ENCODE measurements around the gene INSYN2A. TPM values are rescaled to one million over a fixed set of nuclear protein-coding genes. Genes with fewer than 3 reads are reported as not detected.

INSYN2A gene
- total RNA-seq, 2 donors from 2014 or later: 0.09 TPM; not detected in 1

GRCh38 chr10:127194111-127194510 is 2.3 kb downstream of the INSYN2A start:
- Histone ChIP-seq H3K27ac (ENCODE audit: low read depth, low read length) (no peak overlapping the region), H3K36me3 (ENCODE audit: control insufficient read depth, insufficient read depth, low read length) (no peaks in the 10 kb centered on the region), H3K27me3 (ENCODE audit: control insufficient read depth, insufficient read depth, low read length, poor library complexity, severe bottlenecking) (peaks cover 42% of the 10 kb centered on the region), H3K4me1 (ENCODE audit: control insufficient read depth, insufficient read depth, low read length) (peaks cover 6% of the 10 kb centered on the region), H3K9ac (ENCODE audit: extremely low read depth, low read length, poor library complexity, severe bottlenecking) (no peak overlapping the region), H3K4me3 (ENCODE audit: low read length) (no peak overlapping the region), H3K9me3 (ENCODE audit: control insufficient read depth, low read length) (no peaks in the 10 kb centered on the region)
- Mint-ChIP-seq H3K36me3 (ENCODE audit: low read depth) (no peaks in the 10 kb centered on the region), H3K4me1 (peaks cover 8% of the 10 kb centered on the region), H3K27ac (no peak overlapping the region), H3K4me3 (no peak overlapping the region), H3K27me3 (ENCODE audit: insufficient read depth) (peaks cover 39% of the 10 kb centered on the region), H3K9me3 (no peaks in the 10 kb centered on the region)
- DNase-seq: no peak
- 97 to 100% methylated on average over 2 of the region's 2 CpGs for WGBS, 2 experiments (ENCODE audit: insufficient coverage in 1 of 2, insufficient read length in 1 of 2)
- TF ChIP-seq, protein P1, sequence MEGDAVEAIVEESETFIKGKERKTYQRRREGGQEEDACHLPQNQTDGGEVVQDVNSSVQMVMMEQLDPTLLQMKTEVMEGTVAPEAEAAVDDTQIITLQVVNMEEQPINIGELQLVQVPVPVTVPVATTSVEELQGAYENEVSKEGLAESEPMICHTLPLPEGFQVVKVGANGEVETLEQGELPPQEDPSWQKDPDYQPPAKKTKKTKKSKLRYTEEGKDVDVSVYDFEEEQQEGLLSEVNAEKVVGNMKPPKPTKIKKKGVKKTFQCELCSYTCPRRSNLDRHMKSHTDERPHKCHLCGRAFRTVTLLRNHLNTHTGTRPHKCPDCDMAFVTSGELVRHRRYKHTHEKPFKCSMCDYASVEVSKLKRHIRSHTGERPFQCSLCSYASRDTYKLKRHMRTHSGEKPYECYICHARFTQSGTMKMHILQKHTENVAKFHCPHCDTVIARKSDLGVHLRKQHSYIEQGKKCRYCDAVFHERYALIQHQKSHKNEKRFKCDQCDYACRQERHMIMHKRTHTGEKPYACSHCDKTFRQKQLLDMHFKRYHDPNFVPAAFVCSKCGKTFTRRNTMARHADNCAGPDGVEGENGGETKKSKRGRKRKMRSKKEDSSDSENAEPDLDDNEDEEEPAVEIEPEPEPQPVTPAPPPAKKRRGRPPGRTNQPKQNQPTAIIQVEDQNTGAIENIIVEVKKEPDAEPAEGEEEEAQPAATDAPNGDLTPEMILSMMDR (conservative IDR thresholded peaks at IDR 0.05): no peak

GRCh38 chr10:127193125-127193524 is 3.3 kb downstream of the INSYN2A start:
- H3K4me3 ChIP-seq (ENCODE audit: low read length): no peak overlapping the region
- peaks cover 42% of the 10 kb centered on the region for H3K27me3 ChIP-seq (ENCODE audit: control insufficient read depth, insufficient read depth, low read length, poor library complexity, severe bottlenecking)
- H3K4me1 ChIP-seq (ENCODE audit: control insufficient read depth, insufficient read depth, low read length): peaks cover 6% of the 10 kb centered on the region
- H3K9me3 ChIP-seq (ENCODE audit: control insufficient read depth, low read length): no peaks in the 10 kb centered on the region
- 82 to 92% methylated on average over 4 to 7 of the region's 7 CpGs for WGBS, 2 experiments (ENCODE audit: insufficient coverage in 1 of 2, insufficient read length in 1 of 2)
- no peak overlapping the region for H3K27ac ChIP-seq (ENCODE audit: low read depth, low read length)
- no peak overlapping the region for H3K4me3 Mint-ChIP-seq
- TF ChIP-seq, protein P1 (conservative IDR thresholded peaks at IDR 0.05): no peak
- DNase-seq: no peak
- H3K9me3 Mint-ChIP-seq: no peaks in the 10 kb centered on the region
- H3K36me3 Mint-ChIP-seq (ENCODE audit: low read depth): no peaks in the 10 kb centered on the region
- H3K27me3 Mint-ChIP-seq (ENCODE audit: insufficient read depth): peaks cover 37% of the 10 kb centered on the region
- H3K27ac Mint-ChIP-seq: no peak overlapping the region
- H3K9ac ChIP-seq (ENCODE audit: extremely low read depth, low read length, poor library complexity, severe bottlenecking): no peak overlapping the region
- peaks cover 8% of the 10 kb centered on the region for H3K4me1 Mint-ChIP-seq
- H3K36me3 ChIP-seq (ENCODE audit: control insufficient read depth, insufficient read depth, low read length): no peaks in the 10 kb centered on the region

GRCh38 chr10:127190427-127190826 is 6.0 kb downstream of the INSYN2A start:
- H3K4me3 Mint-ChIP-seq: no peak overlapping the region
- H3K36me3 Mint-ChIP-seq (ENCODE audit: low read depth): peaks cover 3% of the 10 kb centered on the region
- peaks cover 28% of the 10 kb centered on the region for H3K27me3 Mint-ChIP-seq (ENCODE audit: insufficient read depth)
- Histone ChIP-seq H3K4me3 (ENCODE audit: low read length) (no peak overlapping the region), H3K36me3 (ENCODE audit: control insufficient read depth, insufficient read depth, low read length) (no peaks in the 10 kb centered on the region), H3K9ac (ENCODE audit: extremely low read depth, low read length, poor library complexity, severe bottlenecking) (no peak overlapping the region), H3K9me3 (ENCODE audit: control insufficient read depth, low read length) (no peaks in the 10 kb centered on the region), H3K27me3 (ENCODE audit: control insufficient read depth, insufficient read depth, low read length, poor library complexity, severe bottlenecking) (peaks cover 34% of the 10 kb centered on the region), H3K4me1 (ENCODE audit: control insufficient read depth, insufficient read depth, low read length) (no peaks in the 10 kb centered on the region), H3K27ac (ENCODE audit: low read depth, low read length) (no peak overlapping the region)
- DNase-seq: no peak
- H3K9me3 Mint-ChIP-seq: no peaks in the 10 kb centered on the region
- TF ChIP-seq, protein P1 (conservative IDR thresholded peaks at IDR 0.05): no peak
- H3K27ac Mint-ChIP-seq: no peak overlapping the region
- peaks cover 4% of the 10 kb centered on the region for H3K4me1 Mint-ChIP-seq
- WGBS, 2 experiments (ENCODE audit: insufficient coverage in 1 of 2, insufficient read length in 1 of 2): 60 to 100% methylated on average over 1 of the region's 5 CpGs
